DND-41 (cell line): ENCODE data around the gene FGD6.

Experiments
- CTCF ChIP-seq: IDR thresholded peaks from 2 replicates; pipeline ENCODE4 v1.5.1; 2012; ENCODE audit warnings: borderline replicate concordance, low read length, moderate library complexity, mild to moderate bottlenecking; ENCODE audit not compliant: poor library complexity, severe bottlenecking; ENCODE audit errors: extremely low read depth
- EZH2 ChIP-seq: IDR thresholded peaks from 3 replicates; pipeline ENCODE4 v1.6.1; 2012; ENCODE audit warnings: borderline replicate concordance, low read depth, mild to moderate bottlenecking, moderate library complexity, low read length, inconsistent platforms; ENCODE audit not compliant: severe bottlenecking

GRCh38 chr12:95057424-95057823 is 159.8 kb downstream of the FGD6 start:
- no peak for TF ChIP-seq CTCF
- no peak for TF ChIP-seq EZH2
